DND-41 (cell line): ENCODE measurements around the gene C10orf143.
"Not testable (repeated sequence)": the region's sequence is repeated elsewhere in the genome, so short reads cannot be mapped to it uniquely, and the experiment has no call there.

Experiments used
- EZH2 ChIP-seq: IDR thresholded peaks from 3 replicates; pipeline ENCODE4 v1.6.1; 2012; ENCODE audit warnings: borderline replicate concordance, low read depth, mild to moderate bottlenecking, moderate library complexity, low read length, inconsistent platforms; ENCODE audit not compliant: severe bottlenecking
- TF ChIP-seq, protein P1 (sequence below): IDR thresholded peaks from 2 replicates; pipeline ENCODE4 v1.5.1; 2012; ENCODE audit warnings: borderline replicate concordance, low read length, moderate library complexity, mild to moderate bottlenecking; ENCODE audit not compliant: poor library complexity, severe bottlenecking; ENCODE audit errors: extremely low read depth

GRCh38 chr10:130024326-130024725 lies 86.3 kb downstream of the C10orf143 start:
- TF ChIP-seq, protein P1, sequence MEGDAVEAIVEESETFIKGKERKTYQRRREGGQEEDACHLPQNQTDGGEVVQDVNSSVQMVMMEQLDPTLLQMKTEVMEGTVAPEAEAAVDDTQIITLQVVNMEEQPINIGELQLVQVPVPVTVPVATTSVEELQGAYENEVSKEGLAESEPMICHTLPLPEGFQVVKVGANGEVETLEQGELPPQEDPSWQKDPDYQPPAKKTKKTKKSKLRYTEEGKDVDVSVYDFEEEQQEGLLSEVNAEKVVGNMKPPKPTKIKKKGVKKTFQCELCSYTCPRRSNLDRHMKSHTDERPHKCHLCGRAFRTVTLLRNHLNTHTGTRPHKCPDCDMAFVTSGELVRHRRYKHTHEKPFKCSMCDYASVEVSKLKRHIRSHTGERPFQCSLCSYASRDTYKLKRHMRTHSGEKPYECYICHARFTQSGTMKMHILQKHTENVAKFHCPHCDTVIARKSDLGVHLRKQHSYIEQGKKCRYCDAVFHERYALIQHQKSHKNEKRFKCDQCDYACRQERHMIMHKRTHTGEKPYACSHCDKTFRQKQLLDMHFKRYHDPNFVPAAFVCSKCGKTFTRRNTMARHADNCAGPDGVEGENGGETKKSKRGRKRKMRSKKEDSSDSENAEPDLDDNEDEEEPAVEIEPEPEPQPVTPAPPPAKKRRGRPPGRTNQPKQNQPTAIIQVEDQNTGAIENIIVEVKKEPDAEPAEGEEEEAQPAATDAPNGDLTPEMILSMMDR = not testable (repeated sequence)
- TF ChIP-seq EZH2 = not testable (repeated sequence)
